ENCODE results near the gene SLC12A3. TPM values are rescaled to one million over a fixed set of nuclear protein-coding genes. Genes with fewer than 3 reads are reported as not detected.

The SLC12A3 gene
- total RNA-seq, 3 donors from 2014 or later (not counting 1 experiment from before 2014, with no cell fraction given): not detected

DNA sequence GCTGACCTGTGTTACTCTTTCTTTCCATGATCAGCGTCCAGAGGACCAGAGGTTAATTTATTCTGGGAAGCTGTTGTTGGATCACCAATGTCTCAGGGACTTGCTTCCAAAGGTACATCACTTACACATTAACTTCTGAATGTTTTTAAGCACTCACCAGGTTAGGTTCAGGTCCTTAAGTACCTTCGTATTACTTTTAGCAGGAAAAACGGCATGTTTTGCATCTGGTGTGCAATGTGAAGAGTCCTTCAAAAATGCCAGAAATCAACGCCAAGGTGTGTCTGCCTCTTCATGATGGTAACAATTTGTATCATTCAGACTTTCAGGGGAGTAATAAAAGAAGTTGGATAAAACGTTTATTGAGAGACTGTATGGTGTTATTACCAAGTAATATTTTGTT lies 70.2 kb downstream of the SLC12A3 start:
- peaks cover 14% of the 10 kb centered on the region for H3K36me3 Mint-ChIP-seq

DNA sequence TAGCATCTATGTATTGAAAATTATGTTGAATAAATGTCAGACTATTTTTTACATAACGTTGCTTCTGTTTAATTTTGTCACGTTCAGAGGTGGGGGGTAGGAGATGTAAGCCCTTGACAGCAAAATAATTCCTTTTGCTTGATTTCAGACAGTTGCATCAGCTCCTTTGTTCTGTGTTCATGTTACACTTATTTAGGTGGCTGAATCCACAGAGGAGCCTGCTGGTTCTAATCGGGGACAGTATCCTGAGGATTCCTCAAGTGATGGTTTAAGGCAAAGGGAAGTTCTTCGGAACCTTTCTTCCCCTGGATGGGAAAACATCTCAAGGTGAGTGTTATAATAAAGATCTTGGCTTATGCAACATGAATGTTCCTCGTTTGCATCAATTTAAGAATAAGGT lies 71.5 kb downstream of the SLC12A3 start:
- intact Hi-C loops (cut with micrococcal nuclease): no loop called here
- Histone ChIP-seq H3K4me1 (ENCODE audit: control insufficient read depth, insufficient read depth, low read length) (peaks cover 15% of the 10 kb centered on the region), H3K27me3 (ENCODE audit: control insufficient read depth, insufficient read depth, low read length) (no peaks in the 10 kb centered on the region), H3K9me3 (ENCODE audit: control insufficient read depth, insufficient read depth, low read length) (no peaks in the 10 kb centered on the region), H3K4me3 (ENCODE audit: low read length) (no peak overlapping the region), H3K36me3 (ENCODE audit: control insufficient read depth, insufficient read depth, low read length) (peaks cover 62% of the 10 kb centered on the region), H3K27ac (ENCODE audit: low read length) (no peak overlapping the region)
- Mint-ChIP-seq H3K4me3 (no peak overlapping the region), H3K27me3 (ENCODE audit: low read depth in 2 of 2) (no peaks in the 10 kb centered on the region), H3K36me3 (peaks cover 14% of the 10 kb centered on the region), H3K4me1 (peaks cover 52 to 60% of the 10 kb centered on the region in 2 donors), H3K9me3 (no peaks in the 10 kb centered on the region), H3K27ac (peak overlapping the region in 1 of 2 donors; percentile 75)
- WGBS (ENCODE audit: insufficient coverage): 94% methylated on average over 4 of the region's 5 CpGs
- ATAC-seq (no peak), DNase-seq (no peak)
- TF ChIP-seq, protein P1, sequence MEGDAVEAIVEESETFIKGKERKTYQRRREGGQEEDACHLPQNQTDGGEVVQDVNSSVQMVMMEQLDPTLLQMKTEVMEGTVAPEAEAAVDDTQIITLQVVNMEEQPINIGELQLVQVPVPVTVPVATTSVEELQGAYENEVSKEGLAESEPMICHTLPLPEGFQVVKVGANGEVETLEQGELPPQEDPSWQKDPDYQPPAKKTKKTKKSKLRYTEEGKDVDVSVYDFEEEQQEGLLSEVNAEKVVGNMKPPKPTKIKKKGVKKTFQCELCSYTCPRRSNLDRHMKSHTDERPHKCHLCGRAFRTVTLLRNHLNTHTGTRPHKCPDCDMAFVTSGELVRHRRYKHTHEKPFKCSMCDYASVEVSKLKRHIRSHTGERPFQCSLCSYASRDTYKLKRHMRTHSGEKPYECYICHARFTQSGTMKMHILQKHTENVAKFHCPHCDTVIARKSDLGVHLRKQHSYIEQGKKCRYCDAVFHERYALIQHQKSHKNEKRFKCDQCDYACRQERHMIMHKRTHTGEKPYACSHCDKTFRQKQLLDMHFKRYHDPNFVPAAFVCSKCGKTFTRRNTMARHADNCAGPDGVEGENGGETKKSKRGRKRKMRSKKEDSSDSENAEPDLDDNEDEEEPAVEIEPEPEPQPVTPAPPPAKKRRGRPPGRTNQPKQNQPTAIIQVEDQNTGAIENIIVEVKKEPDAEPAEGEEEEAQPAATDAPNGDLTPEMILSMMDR (IDR thresholded peaks at IDR 0.05): no peak

More for the DNA sequence above, 70.2 kb downstream of the SLC12A3 start:
- WGBS (ENCODE audit: insufficient coverage): 72% methylated on average over 4 of the region's 5 CpGs
- peak overlapping the region; percentile 42 for H3K4me3 Mint-ChIP-seq
- peak overlapping the region; percentile 75 to 98 for H3K27ac Mint-ChIP-seq
- H3K9me3 ChIP-seq (ENCODE audit: control insufficient read depth, insufficient read depth, low read length): no peaks in the 10 kb centered on the region
- peaks cover 52 to 66% of the 10 kb centered on the region in 2 donors for H3K4me1 Mint-ChIP-seq
- intact Hi-C loops (cut with micrococcal nuclease): no loop called here
- H3K4me1 ChIP-seq (ENCODE audit: control insufficient read depth, insufficient read depth, low read length): peaks cover 25% of the 10 kb centered on the region
- H3K36me3 ChIP-seq (ENCODE audit: control insufficient read depth, insufficient read depth, low read length): peaks cover 51% of the 10 kb centered on the region
- H3K4me3 ChIP-seq (ENCODE audit: low read length): no peak overlapping the region
- H3K27me3 Mint-ChIP-seq (ENCODE audit: low read depth in 2 of 2): no peaks in the 10 kb centered on the region
- ATAC-seq (no peak), DNase-seq (no peak)
- no peaks in the 10 kb centered on the region for H3K27me3 ChIP-seq (ENCODE audit: control insufficient read depth, insufficient read depth, low read length)
- TF ChIP-seq, protein P1 (IDR thresholded peaks at IDR 0.05): no peak
- peak overlapping the region; percentile 16 for H3K27ac ChIP-seq (ENCODE audit: low read length)
- H3K9me3 Mint-ChIP-seq: no peaks in the 10 kb centered on the region

DNA sequence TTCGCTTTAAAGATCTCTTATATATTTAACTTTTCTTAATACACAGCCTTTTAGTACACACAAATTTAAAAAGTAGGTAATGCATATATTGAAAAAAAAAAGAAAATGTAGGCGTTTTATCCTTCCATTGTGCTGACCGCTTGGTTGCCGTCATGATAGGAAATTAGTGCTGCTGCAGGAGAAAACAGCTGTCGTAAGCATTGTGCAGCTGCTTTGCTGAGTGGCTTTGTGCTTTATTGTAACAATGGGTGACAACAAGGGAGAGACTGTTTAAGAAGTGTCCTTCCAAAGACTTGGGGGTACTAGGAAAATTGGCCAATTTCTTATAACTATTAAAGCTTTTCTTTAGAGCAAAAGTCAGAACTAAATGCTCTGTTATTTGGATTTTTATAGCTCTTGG lies 71.9 kb downstream of the SLC12A3 start:
- Mint-ChIP-seq H3K9me3 (no peaks in the 10 kb centered on the region), H3K36me3 (peaks cover 14% of the 10 kb centered on the region), H3K27ac (peak overlapping the region in 1 of 2 donors; percentile 76), H3K4me1 (peaks cover 52 to 55% of the 10 kb centered on the region in 2 donors), H3K27me3 (ENCODE audit: low read depth in 2 of 2) (no peaks in the 10 kb centered on the region), H3K4me3 (no peak overlapping the region)
- TF ChIP-seq, protein P1 (IDR thresholded peaks at IDR 0.05): no peak
- 96% methylated on average over 4 of the region's 5 CpGs for WGBS (ENCODE audit: insufficient coverage)
- H3K4me3 ChIP-seq (ENCODE audit: low read length): no peak overlapping the region
- H3K27me3 ChIP-seq (ENCODE audit: control insufficient read depth, insufficient read depth, low read length): no peaks in the 10 kb centered on the region
- intact Hi-C loops (cut with micrococcal nuclease): no loop called here
- peaks cover 14% of the 10 kb centered on the region for H3K4me1 ChIP-seq (ENCODE audit: control insufficient read depth, insufficient read depth, low read length)
- no peak for DNase-seq
- H3K9me3 ChIP-seq (ENCODE audit: control insufficient read depth, insufficient read depth, low read length): no peaks in the 10 kb centered on the region
- no peak for ATAC-seq
- H3K27ac ChIP-seq (ENCODE audit: low read length): no peak overlapping the region
- H3K36me3 ChIP-seq (ENCODE audit: control insufficient read depth, insufficient read depth, low read length): peaks cover 66% of the 10 kb centered on the region

All from natural killer cell (primary cell).